Skeletal muscle cell (primary cell): ENCODE measurements around the gene GALNT9.
"Not testable (repeated sequence)": the region's sequence is repeated elsewhere in the genome, so short reads cannot be mapped to it uniquely, and the experiment has no call there.

Experiments
- DNase-seq: peaks from one replicate; pipeline ENCODE4 v3.0.0-alpha.2; 2010; ENCODE audit warnings: low read depth
- H3K4me3 ChIP-seq: 2 replicates; pipeline ENCODE4 v1.5.1; 2011; ENCODE audit warnings: low read depth, mild to moderate bottlenecking, control low read depth, low read length, moderate library complexity

Gene GALNT9

GRCh38 chr12:132160601-132161035, 168.8 kb downstream of the GALNT9 start:
- H3K4me3 ChIP-seq: no peak overlapping the region
- DNase-seq: no peak

- no peak overlapping the region for H3K4me3 ChIP-seq
- DNase-seq: no peak
Observed at GRCh38 chr12:132160016-132160415, 169.4 kb downstream of the GALNT9 start.

DNA sequence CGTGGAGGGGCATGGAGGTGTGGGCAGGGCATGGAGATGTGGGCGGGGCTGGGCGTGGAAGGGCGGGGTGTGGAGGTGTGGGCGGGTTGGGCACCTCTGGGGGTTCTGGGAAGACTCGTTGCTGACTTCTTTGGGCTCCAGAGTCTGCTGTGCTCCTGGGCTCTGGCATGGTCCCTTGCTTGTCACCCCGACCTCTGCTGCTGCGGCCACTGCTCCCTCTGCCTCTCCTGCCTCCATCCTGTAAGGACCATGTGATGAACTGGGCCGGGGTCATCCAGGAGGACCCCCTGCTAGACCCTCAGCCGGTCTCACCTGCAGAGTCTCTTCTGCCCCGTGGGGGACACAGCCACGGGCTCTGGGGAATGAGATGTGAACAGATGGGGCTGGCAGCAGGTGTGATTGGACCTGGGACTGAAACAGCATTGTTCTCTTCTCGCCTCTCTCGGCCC, 169.8 kb downstream of the GALNT9 start:
- DNase-seq: no peak
- H3K4me3 ChIP-seq: no peak overlapping the region

DNA sequence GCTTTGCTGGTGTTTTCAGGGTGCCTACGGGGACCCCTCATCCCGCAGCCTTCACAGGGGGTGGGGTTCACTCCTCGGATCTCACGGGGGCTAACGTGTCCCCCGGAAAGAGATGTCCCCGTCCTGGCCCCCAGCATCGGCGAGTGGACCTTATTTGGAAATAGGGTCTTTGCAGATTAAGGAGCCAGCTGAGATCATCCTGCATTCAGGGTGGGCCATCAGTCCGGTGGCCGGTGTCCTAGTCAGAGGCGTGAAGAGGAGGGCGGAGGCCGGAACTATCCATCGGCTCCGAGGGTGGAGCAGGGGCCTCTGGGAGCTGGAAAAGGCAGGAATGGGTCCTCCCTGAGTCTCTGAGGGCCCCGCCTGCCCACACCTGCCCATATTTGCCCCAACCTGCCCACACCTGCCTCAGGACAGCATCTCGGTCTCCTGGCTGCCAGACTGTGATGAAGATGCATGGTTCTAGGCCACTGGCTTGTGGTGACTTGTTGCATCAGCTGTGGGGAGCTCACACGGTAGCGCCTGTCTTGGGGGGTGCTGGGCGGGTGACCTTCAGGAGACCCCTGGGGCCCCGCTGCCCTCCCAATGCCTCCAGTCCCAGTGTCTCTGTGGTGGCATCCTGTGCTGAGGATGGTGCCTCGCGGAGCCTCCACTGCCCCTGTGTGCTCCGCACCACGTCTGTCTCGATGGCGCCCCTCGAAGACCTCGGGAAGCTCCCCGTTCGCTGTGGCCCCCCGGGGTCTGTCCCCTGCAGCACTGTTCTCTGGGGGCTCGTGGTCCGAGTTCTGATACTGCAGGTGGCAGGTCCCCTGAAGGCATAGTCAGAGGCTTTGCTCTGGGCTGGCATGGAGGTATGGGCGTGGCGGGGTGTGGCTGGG, 170.5 kb downstream of the GALNT9 start:
- no peak for DNase-seq
- no peak overlapping the region for H3K4me3 ChIP-seq

DNA sequence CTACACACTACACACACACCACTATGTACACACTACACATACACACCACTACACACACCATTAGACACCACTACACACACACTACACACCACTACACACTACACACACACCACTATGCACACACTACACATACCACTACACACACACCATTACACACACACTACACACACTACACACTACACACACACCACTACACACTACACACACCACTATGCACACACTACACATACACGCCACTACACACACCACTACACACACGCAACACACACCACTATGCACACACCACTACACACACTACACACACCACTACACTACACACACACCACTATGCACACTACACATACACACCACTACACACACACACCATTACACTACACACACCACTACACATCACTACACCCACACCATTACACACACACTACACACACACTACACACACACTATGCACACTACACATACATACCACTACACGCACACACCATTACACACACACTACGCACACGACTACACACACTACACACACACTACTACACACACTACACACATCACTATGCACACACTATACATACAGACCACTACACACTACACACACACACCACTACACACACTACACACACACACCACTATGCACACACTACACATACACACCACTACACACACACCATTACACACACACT, 171.5 kb downstream of the GALNT9 start:
- DNase-seq: no peak
- H3K4me3 ChIP-seq: no peak overlapping the region

GRCh38 chr12:132156573-132157325, 172.6 kb downstream of the GALNT9 start:
- H3K4me3 ChIP-seq: no peak overlapping the region
- DNase-seq: no peak

GRCh38 chr12:132155771-132156572, 173.4 kb downstream of the GALNT9 start:
- no peak for DNase-seq
- H3K4me3 ChIP-seq: no peak overlapping the region

DNA sequence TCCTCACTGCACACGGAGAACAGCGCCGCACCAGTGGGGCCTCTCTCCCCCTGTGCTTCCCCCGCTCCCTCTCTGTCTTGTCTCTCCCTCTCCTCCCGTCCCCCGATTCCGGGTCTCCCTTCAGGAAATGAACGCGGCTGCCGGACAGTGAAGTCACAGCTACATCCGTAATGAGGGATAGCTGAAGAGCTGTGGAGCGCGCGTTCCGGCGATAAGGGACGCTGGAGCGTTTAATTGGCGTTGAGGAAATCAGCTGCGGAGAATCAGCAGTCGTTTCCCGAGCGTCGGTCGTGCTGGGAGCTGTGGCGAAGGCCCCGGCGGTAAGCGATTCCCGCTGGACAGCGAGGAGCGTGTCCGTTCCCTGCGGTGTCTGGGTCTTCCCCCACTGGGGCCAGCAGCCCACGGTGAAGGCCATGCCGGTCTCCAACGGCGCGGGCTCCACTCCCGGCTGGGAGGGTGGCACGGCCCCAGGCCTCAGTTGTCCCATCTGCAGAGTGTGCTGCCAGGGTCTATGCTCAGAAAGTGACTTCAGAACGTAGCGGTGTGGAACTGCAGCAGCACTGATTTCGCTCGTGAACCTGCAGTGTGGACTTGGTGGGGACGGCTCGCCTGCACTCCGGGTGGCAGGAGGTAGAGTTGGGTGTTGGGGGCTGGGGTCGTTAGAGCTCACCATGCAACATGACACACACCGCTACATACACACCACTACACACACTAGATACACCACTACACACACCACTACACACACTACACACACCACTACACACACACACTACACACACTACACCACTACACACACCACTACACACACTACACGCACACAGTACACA, 174.2 kb downstream of the GALNT9 start:
- DNase-seq: no peak
- H3K4me3 ChIP-seq: no peak overlapping the region

DNA sequence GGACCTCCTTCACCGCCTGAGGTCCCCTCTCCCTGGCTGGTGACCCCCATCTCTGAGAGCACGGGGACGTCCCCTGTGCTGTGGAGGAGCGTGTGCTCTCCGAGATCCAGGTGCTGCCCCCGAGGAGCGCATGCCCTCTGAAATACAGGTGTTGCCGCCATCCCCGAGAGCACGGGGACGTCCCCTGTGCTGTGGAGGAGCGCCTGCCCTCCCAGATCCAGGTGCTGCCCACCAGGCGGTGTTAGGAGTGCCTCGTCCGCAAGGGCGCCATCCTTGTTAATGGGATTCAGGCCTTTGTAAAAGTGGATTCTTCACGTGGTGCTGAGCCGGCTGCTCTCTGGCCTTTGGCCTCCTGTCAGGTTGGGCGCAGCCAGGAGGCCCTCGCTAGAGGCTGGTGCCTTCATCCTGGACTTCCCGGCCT, 175.0 kb downstream of the GALNT9 start:
- no peak overlapping the region for H3K4me3 ChIP-seq

DNA sequence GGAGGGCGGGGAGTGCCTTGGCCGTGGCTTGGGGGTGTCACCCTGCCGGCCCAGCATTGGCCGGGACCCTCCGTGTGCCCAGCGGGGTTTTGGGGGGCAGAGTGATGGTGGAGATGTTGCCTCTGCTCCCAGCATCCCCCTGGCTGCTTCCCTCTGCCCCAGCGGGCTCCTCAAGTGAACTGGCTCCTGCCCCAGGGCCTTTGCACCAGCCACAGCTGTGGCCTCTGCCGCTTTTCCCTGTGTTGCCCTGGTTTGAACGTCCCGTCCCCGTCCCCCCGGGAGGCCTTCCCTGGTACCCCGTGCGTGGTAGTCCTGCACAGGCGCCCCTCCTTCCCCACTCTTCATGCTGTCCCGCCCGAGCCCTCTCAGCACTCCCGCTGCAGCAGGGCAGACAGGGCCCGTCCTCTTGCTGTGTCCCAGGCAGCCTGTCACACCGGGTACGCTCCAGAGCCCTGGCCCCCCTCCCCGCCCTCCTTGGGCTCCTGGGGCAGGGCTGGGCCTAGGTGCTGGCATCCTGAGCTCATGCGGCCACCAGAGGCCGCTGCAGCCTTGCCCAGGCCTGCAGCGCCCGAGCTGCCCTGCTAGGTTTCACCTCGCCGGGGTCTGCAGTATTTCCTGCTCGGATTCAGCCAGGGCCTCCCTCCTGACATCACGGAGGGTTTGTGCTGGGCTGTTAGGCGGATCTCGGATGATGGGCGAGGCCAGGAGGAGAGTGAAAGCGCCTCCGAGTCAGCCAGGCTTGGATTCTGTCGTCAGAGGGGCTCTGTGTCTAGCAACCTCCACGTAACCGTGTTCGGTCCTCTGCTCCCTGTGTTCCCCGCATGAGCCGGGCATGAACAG, 175.7 kb downstream of the GALNT9 start:
- H3K4me3 ChIP-seq: no peak overlapping the region
- DNase-seq: peak; percentile 32

More for the DNA sequence above, 175.0 kb downstream of the GALNT9 start:
- DNase-seq: no peak

DNA sequence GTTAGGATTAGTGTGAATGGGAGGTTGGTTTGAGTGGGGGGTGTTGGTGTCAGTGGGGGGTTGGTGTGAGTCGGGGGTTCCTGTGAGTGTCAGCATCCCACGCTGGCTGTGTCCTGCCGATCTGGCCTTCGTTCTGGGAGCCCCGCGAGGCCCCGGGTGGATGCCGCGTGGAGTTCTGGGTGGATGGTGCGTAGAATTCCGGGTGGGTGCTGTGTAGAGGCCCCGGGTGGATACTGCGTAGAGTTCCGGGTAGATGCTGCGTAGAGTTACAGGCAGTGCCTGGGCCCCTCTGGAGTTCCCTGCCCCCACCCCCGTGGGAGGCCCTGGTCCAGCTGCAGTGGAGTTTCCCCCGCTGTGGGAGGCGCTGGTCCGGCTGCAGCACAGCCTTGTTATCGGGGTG, 176.4 kb downstream of the GALNT9 start:
- H3K4me3 ChIP-seq: no peak overlapping the region
- no peak for DNase-seq

DNA sequence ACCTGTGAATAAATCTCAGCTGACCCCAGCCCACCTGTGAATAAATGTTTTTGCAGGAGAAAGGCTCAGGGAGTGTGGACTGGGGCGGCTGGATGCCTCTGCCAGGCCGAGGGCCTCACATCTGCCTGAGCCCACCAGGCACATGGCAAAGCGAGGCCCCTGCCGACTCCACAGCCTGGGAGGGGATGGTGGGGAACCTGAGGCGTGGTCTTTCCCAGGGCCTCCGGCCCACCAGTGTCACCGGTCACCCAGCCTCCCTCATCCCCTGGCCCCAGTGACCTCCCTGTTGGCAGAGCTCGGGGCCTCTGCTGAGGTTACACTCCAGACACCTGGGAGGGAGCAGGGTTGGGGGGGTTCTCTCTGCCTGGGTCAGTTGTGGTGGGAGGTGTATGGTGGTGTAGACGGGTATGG, 177.0 kb downstream of the GALNT9 start:
- no peak for DNase-seq
- H3K4me3 ChIP-seq: no peak overlapping the region

DNA sequence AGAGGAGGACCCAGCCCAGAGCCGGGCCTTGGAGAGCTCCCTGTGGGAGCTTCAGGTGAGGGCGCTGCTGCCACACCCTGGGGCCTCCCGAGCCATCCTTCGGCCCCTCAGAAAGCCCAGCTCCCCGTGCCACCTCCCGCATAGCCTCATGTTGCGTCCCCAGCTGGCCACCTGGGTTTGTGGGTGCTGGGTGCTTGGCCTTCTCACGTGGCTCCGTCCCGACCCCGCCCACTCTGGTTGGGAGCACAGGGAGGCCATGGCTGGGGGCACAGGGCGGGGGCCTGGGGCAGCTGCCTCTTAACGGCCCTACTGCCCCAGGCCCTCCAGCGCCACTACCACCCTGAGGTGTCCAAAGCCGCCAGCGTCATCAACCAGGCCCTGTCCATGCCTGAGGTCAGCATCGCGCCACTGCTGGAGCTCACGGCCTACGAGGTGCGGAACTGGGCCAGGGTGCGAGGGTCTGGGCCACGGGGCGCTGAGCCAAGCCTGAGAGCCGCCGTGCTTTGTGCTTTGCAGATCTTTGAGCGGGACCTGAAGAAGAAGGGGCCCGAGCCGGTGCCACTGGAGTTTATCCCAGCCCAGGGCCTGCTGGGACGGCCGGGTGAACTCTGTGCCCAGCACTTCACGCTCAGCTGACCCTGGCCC, 177.5 kb downstream of the GALNT9 start:
- no peak overlapping the region for H3K4me3 ChIP-seq
- DNase-seq: no peak

GRCh38 chr12:132151145-132151765, 178.1 kb downstream of the GALNT9 start:
- no peak overlapping the region for H3K4me3 ChIP-seq
- DNase-seq: no peak

DNA sequence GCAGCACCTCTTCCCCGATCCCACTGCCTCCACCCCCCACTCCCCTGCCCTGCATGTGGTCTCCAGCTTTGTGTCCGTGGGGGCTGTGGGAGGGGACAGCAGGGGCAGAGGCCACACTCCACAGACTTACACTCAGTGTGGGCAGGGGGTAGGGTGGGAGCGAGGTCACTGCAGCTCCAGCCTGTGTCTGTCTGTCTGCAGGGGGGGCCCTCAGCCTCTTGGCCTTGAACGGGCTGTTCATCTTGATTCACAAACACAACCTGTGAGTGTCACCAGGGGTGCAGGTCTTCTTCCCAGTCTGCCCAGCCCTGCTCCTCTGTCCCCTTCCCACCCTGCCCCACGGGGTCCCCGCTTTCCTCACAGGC, 178.6 kb downstream of the GALNT9 start:
- DNase-seq: no peak
- H3K4me3 ChIP-seq: no peak overlapping the region

DNA sequence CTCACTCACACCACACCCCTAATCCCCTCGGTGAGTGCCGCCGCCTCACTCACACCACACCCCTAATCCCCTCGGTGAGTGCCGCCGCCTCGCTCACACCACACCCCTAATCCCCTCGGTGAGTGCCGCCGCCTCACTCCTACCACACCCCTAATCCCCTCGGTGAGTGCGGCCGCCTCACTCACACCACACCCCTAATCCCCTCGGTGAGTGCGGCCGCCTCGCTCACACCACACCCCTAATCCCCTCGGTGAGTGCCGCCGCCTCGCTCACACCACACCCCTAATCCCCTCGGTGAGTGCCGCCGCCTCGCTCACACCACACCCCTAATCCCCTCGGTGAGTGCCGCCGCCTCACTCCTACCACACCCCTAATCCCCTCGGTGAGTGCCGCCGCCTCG, 179.9 kb downstream of the GALNT9 start:
- not testable (repeated sequence) for H3K4me3 ChIP-seq, DNase-seq
